Measurements from ENCODE around the gene FOXN3. TPM values are rescaled to one million over a fixed set of nuclear protein-coding genes. Genes with fewer than 3 reads are reported as not detected.

The FOXN3 gene
- total RNA-seq, 1 donor from 2014 or later, result 34.5 TPM

GRCh38 chr14:89110110-89110509, 306.9 kb downstream of the FOXN3 start:
- H3K36me3 ChIP-seq (ENCODE audit: control insufficient read depth, insufficient read depth, low read length), result no peaks in the 10 kb centered on the region
- H3K27me3 ChIP-seq (ENCODE audit: control insufficient read depth, insufficient read depth, low read length), result no peaks in the 10 kb centered on the region
- no peak overlapping the region for H3K4me3 ChIP-seq (ENCODE audit: low read depth, low read length)
- no peak for DNase-seq (ENCODE audit: low read depth)
- no peak for TF ChIP-seq CTCF (IDR thresholded peaks at IDR 0.05; ENCODE audit: insufficient read depth, low read length, poor library complexity, severe bottlenecking)

GRCh38 chr14:89108608-89109007, 308.4 kb downstream of the FOXN3 start:
- no peaks in the 10 kb centered on the region for H3K27me3 ChIP-seq (ENCODE audit: control insufficient read depth, insufficient read depth, low read length)
- H3K36me3 ChIP-seq (ENCODE audit: control insufficient read depth, insufficient read depth, low read length), result no peaks in the 10 kb centered on the region
- TF ChIP-seq CTCF (IDR thresholded peaks at IDR 0.05; ENCODE audit: insufficient read depth, low read length, poor library complexity, severe bottlenecking), result no peak
- no peak for DNase-seq (ENCODE audit: low read depth)
- no peak overlapping the region for H3K4me3 ChIP-seq (ENCODE audit: low read depth, low read length)

GRCh38 chr14:89107626-89108025, 309.4 kb downstream of the FOXN3 start:
- no peak for DNase-seq (ENCODE audit: low read depth)
- Histone ChIP-seq H3K36me3 (ENCODE audit: control insufficient read depth, insufficient read depth, low read length) (no peaks in the 10 kb centered on the region), H3K4me3 (ENCODE audit: low read depth, low read length) (no peak overlapping the region), H3K27me3 (ENCODE audit: control insufficient read depth, insufficient read depth, low read length) (no peaks in the 10 kb centered on the region)
- no peak for TF ChIP-seq CTCF (IDR thresholded peaks at IDR 0.05; ENCODE audit: insufficient read depth, low read length, poor library complexity, severe bottlenecking)

Measured in kidney epithelial cell (primary cell).